Keratinocyte (primary cell): ENCODE data around the gene HNRNPLL. TPM values are rescaled to one million over a fixed set of nuclear protein-coding genes. Genes with fewer than 3 reads are reported as not detected.

Experiments
- DNase-seq: peaks from one replicate; pipeline ENCODE4 v3.0.0-alpha.2; 2011; ENCODE audit warnings: low read depth, missing footprints, low spot score
- FAIRE-seq: peaks from 2 replicates; lab custom pipeline; 2011; peaks lifted over from hg19 to GRCh38; lab: Jason Lieb, UNC
- H2AFZ ChIP-seq: 2 replicates; pipeline ENCODE4 v1.6.0; 2012; ENCODE audit warnings: low read length, control low read depth, inconsistent platforms; ENCODE audit not compliant: control insufficient read depth
- H3K27ac ChIP-seq: 2 replicates; pipeline ENCODE4 v1.5.1; 2011; ENCODE audit warnings: low read length; ENCODE audit not compliant: control insufficient read depth, insufficient read depth
- H3K27me3 ChIP-seq: 3 replicates; pipeline ENCODE4 v1.6.0; 2011; ENCODE audit warnings: low read length; ENCODE audit not compliant: control insufficient read depth, insufficient read depth; ENCODE audit errors: extremely low read depth
- H3K36me3 ChIP-seq, 2 experiments: 2 replicates in 1 of 2; 3 replicates in 1 of 2; pipeline ENCODE4 v1.5.1; 2011; ENCODE audit warnings: low read length in 2 of 2, mild to moderate bottlenecking in 1 of 2; ENCODE audit not compliant: control insufficient read depth in 2 of 2, insufficient read depth in 2 of 2; ENCODE audit errors: extremely low read depth in 1 of 2
- H3K4me1 ChIP-seq: 3 replicates; pipeline ENCODE4 v1.5.1; 2011; ENCODE audit warnings: low read length; ENCODE audit not compliant: control insufficient read depth, insufficient read depth; ENCODE audit errors: extremely low read depth
- H3K4me2 ChIP-seq: 3 replicates; pipeline ENCODE4 v1.6.0; 2011; ENCODE audit warnings: low read depth, low read length; ENCODE audit not compliant: control insufficient read depth, insufficient read depth; ENCODE audit errors: extremely low read depth
- H3K4me3 ChIP-seq, 3 experiments: fragments of 200-600 bp in 1 of 3; sonication (generic) in 1 of 3; 2 replicates in 2 of 3; 3 replicates in 1 of 3; pipeline ENCODE4 v1.5.1; 2011 to 2016; ENCODE audit warnings: low read length in 3 of 3, mild to moderate bottlenecking in 3 of 3, control low read depth in 2 of 3, inconsistent platforms in 1 of 3, low read depth in 1 of 3, mixed read lengths in 1 of 3, mixed run types in 1 of 3, moderate library complexity in 1 of 3; ENCODE audit not compliant: control insufficient read depth in 2 of 3, insufficient read depth in 2 of 3; ENCODE audit errors: extremely low read depth in 1 of 3
- H3K79me2 ChIP-seq: 2 replicates; pipeline ENCODE4 v1.6.0; 2012; ENCODE audit warnings: low read length; ENCODE audit not compliant: control insufficient read depth, insufficient read depth
- H3K9ac ChIP-seq: 3 replicates; pipeline ENCODE4 v1.6.0; 2011; ENCODE audit warnings: low read length; ENCODE audit not compliant: control insufficient read depth, insufficient read depth; ENCODE audit errors: extremely low read depth
- H3K9me1 ChIP-seq: 3 replicates; pipeline ENCODE4 v1.6.0; 2011; ENCODE audit warnings: low read length; ENCODE audit not compliant: control insufficient read depth, insufficient read depth; ENCODE audit errors: extremely low read depth
- H3K9me3 ChIP-seq: 2 replicates; pipeline ENCODE4 v1.5.1; 2012; ENCODE audit warnings: low read depth, low read length; ENCODE audit not compliant: control insufficient read depth
- H4K20me1 ChIP-seq: 3 replicates; pipeline ENCODE4 v1.6.0; 2011; ENCODE audit warnings: low read length; ENCODE audit not compliant: control insufficient read depth, insufficient read depth; ENCODE audit errors: extremely low read depth
- CTCF ChIP-seq, 3 experiments: IDR thresholded peaks in 1 of 3; conservative IDR thresholded peaks in 1 of 3; optimal IDR thresholded peaks in 1 of 3; 2 replicates in 2 of 3; 3 replicates in 1 of 3; pipeline versions ENCODE3 to v1.5.1; 2011; ENCODE audit warnings: low read length in 3 of 3, mild to moderate bottlenecking in 3 of 3, moderate library complexity in 2 of 3, control low read depth in 1 of 3, inconsistent platforms in 1 of 3; ENCODE audit not compliant: insufficient read depth in 2 of 3; ENCODE audit errors: extremely low read depth in 1 of 3
- EZH2 ChIP-seq: IDR thresholded peaks from one replicate; pipeline ENCODE4 v1.6.1; 2012; ENCODE audit warnings: inconsistent platforms, mild to moderate bottlenecking, low read length, moderate library complexity
- dilution Hi-C: fragments of 300-500 bp; cut with MboI; formaldehyde crosslinking; loops from one replicate; pipeline ENCODE4 v1.7.0; 2020; ENCODE audit warnings: low sequenced_read_pairs; ENCODE audit not compliant: extremely low pct_ligation_motif_present
- polyA plus RNA-seq, 5 experiments: library from polyadenylated mRNA; depleted of rRNA in 3 of 5; stranded (reverse) in 3 of 5; stranded (forward) in 1 of 5; unstranded in 1 of 5; fragments of >200 nt; gene quantifications; 1 replicate in 1 of 5; 2 replicates in 3 of 5; 3 replicates in 1 of 5; pipeline versions ENCODE4 v1.2.1 to v1.2.3, GENCODE V29; 2011 to 2012; ENCODE audit warnings: missing spikeins in 2 of 5, low read depth in 1 of 5, low replicate concordance in 1 of 5

Gene HNRNPLL
- polyA plus RNA-seq, 1 donor (not counting 4 experiments of a cell fraction or from before 2014, with no cell fraction given), result 53.8 TPM

- H2AFZ ChIP-seq, result no peak overlapping the region
- no peaks in the 10 kb centered on the region for H3K79me2 ChIP-seq
- no peaks in the 10 kb centered on the region for H3K36me3 ChIP-seq
- H3K27ac ChIP-seq, result no peak overlapping the region
- H3K4me2 ChIP-seq, result no peak overlapping the region
- TF ChIP-seq CTCF (optimal IDR thresholded peaks at IDR 0.05 in 1 of 3, IDR thresholded peaks at IDR 0.05 in 1 of 3, conservative IDR thresholded peaks at IDR 0.05 in 1 of 3; ENCODE audit: extremely low read depth in 1 of 3, insufficient read depth in 2 of 3, low read length in 3 of 3) (no peak), EZH2 (no peak)
- FAIRE-seq (no peak), DNase-seq (no peak)
- H3K9ac ChIP-seq, result no peak overlapping the region
- no peaks in the 10 kb centered on the region for H4K20me1 ChIP-seq
- H3K4me1 ChIP-seq, result no peaks in the 10 kb centered on the region
- dilution Hi-C loops, result no loop called here
- no peak overlapping the region for H3K4me3 ChIP-seq
- H3K9me1 ChIP-seq, result no peaks in the 10 kb centered on the region
- no peaks in the 10 kb centered on the region for H3K27me3 ChIP-seq
- no peaks in the 10 kb centered on the region for H3K9me3 ChIP-seq
Measured at GRCh38 chr2:38626326-38627035, 23.8 kb upstream of the HNRNPLL start.

- no peak overlapping the region for H3K27ac ChIP-seq
- no peak overlapping the region for H3K9ac ChIP-seq
- H4K20me1 ChIP-seq, result no peaks in the 10 kb centered on the region
- H3K79me2 ChIP-seq, result no peaks in the 10 kb centered on the region
- dilution Hi-C loops, result loop anchor here (25.0 kb wide), 1 partner anchor 90 kb away; no protein-coding TSS in a partner anchor
- no peak overlapping the region for H3K4me3 ChIP-seq
- no peaks in the 10 kb centered on the region for H3K9me3 ChIP-seq
- no peak for FAIRE-seq
- no peak for DNase-seq
- H3K27me3 ChIP-seq, result no peaks in the 10 kb centered on the region
- no peaks in the 10 kb centered on the region for H3K36me3 ChIP-seq
- H3K9me1 ChIP-seq, result no peaks in the 10 kb centered on the region
- TF ChIP-seq CTCF (optimal IDR thresholded peaks at IDR 0.05 in 1 of 3, IDR thresholded peaks at IDR 0.05 in 1 of 3, conservative IDR thresholded peaks at IDR 0.05 in 1 of 3; ENCODE audit: extremely low read depth in 1 of 3, insufficient read depth in 2 of 3, low read length in 3 of 3) (no peak), EZH2 (no peak)
- no peak overlapping the region for H2AFZ ChIP-seq
- no peak overlapping the region for H3K4me2 ChIP-seq
- no peaks in the 10 kb centered on the region for H3K4me1 ChIP-seq
Measured at GRCh38 chr2:38622210-38622609, 19.5 kb upstream of the HNRNPLL start.
